HL-60 (cell line): ENCODE data around the gene EPB41L2.

ENCODE experiments used
- GABPA ChIP-seq: IDR thresholded peaks from 2 replicates; pipeline ENCODE4 v1.6.1; 2012; ENCODE audit warnings: low read depth
- POLR2AphosphoS5 ChIP-seq: IDR thresholded peaks from 2 replicates; pipeline ENCODE4 v1.6.1; 2012; ENCODE audit warnings: low read depth
- TF ChIP-seq, protein P1 (sequence below): IDR thresholded peaks from one replicate; pipeline ENCODE4 v1.5.1; 2011; ENCODE audit warnings: low read length, control low read depth, inconsistent platforms; ENCODE audit not compliant: insufficient read depth
- TF ChIP-seq, protein P2 (sequence below): IDR thresholded peaks from 2 replicates; pipeline ENCODE4 v1.6.1; 2012; ENCODE audit warnings: low read depth; ENCODE audit not compliant: insufficient replicate concordance

DNA sequence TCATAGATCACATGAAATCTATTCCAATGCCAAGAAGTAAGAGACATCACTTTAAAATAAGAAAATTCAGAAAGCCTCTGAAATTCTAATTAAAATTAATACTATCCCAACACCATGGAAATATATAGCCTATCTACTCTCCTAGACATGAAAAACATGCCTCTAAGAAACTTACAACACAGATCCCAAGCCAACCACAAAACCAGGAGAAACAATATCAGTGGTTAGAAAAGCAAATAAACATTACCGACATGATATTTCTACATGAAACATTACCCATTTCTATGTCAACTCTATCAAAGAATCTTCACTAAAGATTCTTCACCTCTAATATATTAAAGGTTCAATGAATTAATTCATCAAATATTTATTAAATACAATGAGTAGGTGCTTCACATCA, 4.8 kb downstream of the EPB41L2 start:
- TF ChIP-seq, protein P1, sequence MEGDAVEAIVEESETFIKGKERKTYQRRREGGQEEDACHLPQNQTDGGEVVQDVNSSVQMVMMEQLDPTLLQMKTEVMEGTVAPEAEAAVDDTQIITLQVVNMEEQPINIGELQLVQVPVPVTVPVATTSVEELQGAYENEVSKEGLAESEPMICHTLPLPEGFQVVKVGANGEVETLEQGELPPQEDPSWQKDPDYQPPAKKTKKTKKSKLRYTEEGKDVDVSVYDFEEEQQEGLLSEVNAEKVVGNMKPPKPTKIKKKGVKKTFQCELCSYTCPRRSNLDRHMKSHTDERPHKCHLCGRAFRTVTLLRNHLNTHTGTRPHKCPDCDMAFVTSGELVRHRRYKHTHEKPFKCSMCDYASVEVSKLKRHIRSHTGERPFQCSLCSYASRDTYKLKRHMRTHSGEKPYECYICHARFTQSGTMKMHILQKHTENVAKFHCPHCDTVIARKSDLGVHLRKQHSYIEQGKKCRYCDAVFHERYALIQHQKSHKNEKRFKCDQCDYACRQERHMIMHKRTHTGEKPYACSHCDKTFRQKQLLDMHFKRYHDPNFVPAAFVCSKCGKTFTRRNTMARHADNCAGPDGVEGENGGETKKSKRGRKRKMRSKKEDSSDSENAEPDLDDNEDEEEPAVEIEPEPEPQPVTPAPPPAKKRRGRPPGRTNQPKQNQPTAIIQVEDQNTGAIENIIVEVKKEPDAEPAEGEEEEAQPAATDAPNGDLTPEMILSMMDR, result no peak
- TF ChIP-seq POLR2AphosphoS5 (no peak), GABPA (no peak)
- TF ChIP-seq, protein P2, sequence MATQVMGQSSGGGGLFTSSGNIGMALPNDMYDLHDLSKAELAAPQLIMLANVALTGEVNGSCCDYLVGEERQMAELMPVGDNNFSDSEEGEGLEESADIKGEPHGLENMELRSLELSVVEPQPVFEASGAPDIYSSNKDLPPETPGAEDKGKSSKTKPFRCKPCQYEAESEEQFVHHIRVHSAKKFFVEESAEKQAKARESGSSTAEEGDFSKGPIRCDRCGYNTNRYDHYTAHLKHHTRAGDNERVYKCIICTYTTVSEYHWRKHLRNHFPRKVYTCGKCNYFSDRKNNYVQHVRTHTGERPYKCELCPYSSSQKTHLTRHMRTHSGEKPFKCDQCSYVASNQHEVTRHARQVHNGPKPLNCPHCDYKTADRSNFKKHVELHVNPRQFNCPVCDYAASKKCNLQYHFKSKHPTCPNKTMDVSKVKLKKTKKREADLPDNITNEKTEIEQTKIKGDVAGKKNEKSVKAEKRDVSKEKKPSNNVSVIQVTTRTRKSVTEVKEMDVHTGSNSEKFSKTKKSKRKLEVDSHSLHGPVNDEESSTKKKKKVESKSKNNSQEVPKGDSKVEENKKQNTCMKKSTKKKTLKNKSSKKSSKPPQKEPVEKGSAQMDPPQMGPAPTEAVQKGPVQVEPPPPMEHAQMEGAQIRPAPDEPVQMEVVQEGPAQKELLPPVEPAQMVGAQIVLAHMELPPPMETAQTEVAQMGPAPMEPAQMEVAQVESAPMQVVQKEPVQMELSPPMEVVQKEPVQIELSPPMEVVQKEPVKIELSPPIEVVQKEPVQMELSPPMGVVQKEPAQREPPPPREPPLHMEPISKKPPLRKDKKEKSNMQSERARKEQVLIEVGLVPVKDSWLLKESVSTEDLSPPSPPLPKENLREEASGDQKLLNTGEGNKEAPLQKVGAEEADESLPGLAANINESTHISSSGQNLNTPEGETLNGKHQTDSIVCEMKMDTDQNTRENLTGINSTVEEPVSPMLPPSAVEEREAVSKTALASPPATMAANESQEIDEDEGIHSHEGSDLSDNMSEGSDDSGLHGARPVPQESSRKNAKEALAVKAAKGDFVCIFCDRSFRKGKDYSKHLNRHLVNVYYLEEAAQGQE, result no peak
